SK-N-MC (cell line): ENCODE measurements around the gene IFI44.

ENCODE experiments used
- EZH2 ChIP-seq: fragments of 200-600 bp; sonication (generic); IDR thresholded peaks from one replicate; pipeline ENCODE4 v1.6.1; 2017; ENCODE audit warnings: antibody characterized with exemption
- FOXP2 ChIP-seq: optimal IDR thresholded peaks from 2 replicates; pipeline ENCODE3; 2011; ENCODE audit warnings: mild to moderate bottlenecking, moderate library complexity; ENCODE audit not compliant: insufficient read depth; ENCODE audit errors: extremely low read length, control extremely low read depth
- POLR2AphosphoS5 ChIP-seq: IDR thresholded peaks from 2 replicates; pipeline ENCODE4 v1.6.1; 2012; ENCODE audit warnings: mild to moderate bottlenecking, low read depth, low read length, borderline replicate concordance

DNA sequence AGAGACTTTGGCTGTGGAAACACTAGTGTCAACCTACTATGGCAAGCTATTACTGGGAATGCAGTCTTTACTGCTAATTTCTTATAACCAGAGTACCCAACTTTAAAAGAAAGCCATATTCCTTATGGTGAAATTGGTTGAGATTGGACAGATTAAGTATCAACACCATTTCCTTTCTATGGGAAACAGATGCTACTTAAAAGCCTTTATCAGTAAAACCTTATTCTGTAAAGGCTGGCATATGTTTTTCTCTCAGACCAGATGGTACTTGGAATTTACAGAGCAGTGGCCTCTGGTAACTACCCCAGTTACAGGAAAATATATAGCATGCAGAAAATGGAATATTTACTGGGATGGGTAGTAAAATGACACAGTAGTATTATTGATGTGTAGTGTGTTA, 18.8 kb downstream of the IFI44 start:
- TF ChIP-seq POLR2AphosphoS5 = no peak
- TF ChIP-seq FOXP2 = no peak
- no peak for TF ChIP-seq EZH2
